HEK293T (cell line): ENCODE results near the gene SULT2B1.

Experiments
- BHLHE40 ChIP-seq: fragments of 450-650 bp; IDR thresholded peaks from 2 replicates; pipeline ENCODE4 v1.6.1; 2016; ENCODE audit warnings: mild to moderate bottlenecking, moderate library complexity, borderline replicate concordance
- CTBP1 ChIP-seq: fragments of 450-650 bp; IDR thresholded peaks from 2 replicates; pipeline ENCODE4 v1.6.1; 2016; ENCODE audit warnings: borderline replicate concordance
- FOXA1 ChIP-seq: fragments of 450-650 bp; IDR thresholded peaks from 2 replicates; pipeline ENCODE4 v1.6.1; 2016; ENCODE audit warnings: mild to moderate bottlenecking
- FOXM1 ChIP-seq: fragments of 450-650 bp; IDR thresholded peaks from 2 replicates; pipeline ENCODE4 v1.6.1; 2017; ENCODE audit warnings: mild to moderate bottlenecking, borderline replicate concordance
- HDGF ChIP-seq: fragments of 450-650 bp; IDR thresholded peaks from 2 replicates; pipeline ENCODE4 v1.6.1; 2017; ENCODE audit warnings: antibody characterized with exemption, borderline replicate concordance
- NFRKB ChIP-seq: fragments of 450-650 bp; IDR thresholded peaks from 2 replicates; pipeline ENCODE4 v1.6.1; 2016; ENCODE audit warnings: mild to moderate bottlenecking, moderate library complexity
- SP1 ChIP-seq: fragments of 450-650 bp; IDR thresholded peaks from 2 replicates; pipeline ENCODE4 v1.6.1; 2017
- ZNF384 ChIP-seq: fragments of 450-650 bp; IDR thresholded peaks from 2 replicates; pipeline ENCODE4 v1.6.1; 2016

DNA sequence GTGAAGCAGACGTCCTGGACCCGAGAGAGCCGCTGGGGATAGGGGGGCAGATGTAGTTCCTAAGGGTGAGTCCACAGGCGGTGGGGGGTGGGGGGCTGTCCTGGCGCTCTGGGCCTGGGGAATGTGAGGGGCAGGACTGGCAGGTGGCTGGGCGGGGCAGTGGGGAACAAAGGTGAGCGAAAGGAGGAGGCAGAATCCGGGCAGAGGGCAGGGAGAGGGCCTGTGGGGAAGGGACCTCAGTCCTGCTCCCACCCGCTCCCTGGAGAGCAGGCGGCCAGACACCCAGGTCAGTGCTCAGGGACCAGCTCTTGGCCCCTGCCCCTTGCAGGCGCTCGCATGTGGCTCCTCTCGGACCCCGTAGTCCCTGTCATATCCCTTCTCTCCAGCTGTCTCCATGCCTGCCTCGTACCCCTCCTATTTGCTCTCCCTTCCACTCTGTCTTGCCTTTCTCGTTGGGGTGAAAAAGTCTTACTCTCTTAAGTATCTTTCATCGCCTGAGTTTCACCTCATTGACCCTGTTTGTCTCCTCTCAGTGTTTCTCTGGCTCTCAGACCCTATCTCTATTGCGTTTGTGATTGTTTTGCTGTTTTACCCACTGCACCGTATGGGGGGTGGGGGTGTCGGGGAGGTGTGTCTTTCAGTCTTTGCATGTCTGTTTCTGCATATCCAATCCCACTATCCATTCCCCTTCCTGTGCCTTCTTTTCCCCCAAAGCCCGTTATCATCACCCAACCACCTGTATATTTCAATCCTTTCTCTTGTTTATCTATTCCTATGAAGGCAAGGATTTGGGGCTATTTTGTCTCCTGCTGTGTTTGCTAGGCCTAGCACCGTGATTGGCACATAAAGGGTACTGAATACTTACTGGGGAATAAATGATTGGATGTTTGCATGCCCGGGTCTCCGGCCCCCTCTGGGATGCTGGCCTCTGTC lies 73.1 kb downstream of the SULT2B1 start:
- TF ChIP-seq NFRKB: no peak
- no peak for TF ChIP-seq CTBP1
- TF ChIP-seq ZNF384: no peak
- no peak for TF ChIP-seq HDGF
- no peak for TF ChIP-seq FOXM1
- TF ChIP-seq SP1: no peak
- no peak for TF ChIP-seq BHLHE40
- TF ChIP-seq FOXA1: no peak
